Mucosa of gallbladder (tissue), 1 donor: ENCODE results near the gene MRM2. TPM values are rescaled to one million over a fixed set of nuclear protein-coding genes. Genes with fewer than 3 reads are reported as not detected.
A peak's percentile ranks its signal among the peaks of the same experiment; 100 is the strongest.
"Not testable (repeated sequence)": the region's sequence is repeated elsewhere in the genome, so short reads cannot be mapped to it uniquely, and the experiment has no call there.

Source experiments
- DNase-seq: peaks from one replicate; pipeline ENCODE4 v3.0.0-alpha.2; 2020; ENCODE audit warnings: low spot score
- total RNA-seq: library from RNA; stranded (reverse); gene quantifications from one replicate; pipeline ENCODE4 v1.2.1, GENCODE V29; 2021
- donor health status: DM: no; HTN: no; CAD: no.

The MRM2 gene
- total RNA-seq: 21.4 TPM

GRCh38 chr7:2241580-2242540 is at the start of gene MRM2, which contains the start of gene NUDT1:
TSS of gene MRM2 (minus strand) at chr7:2242205. CDS start at chr7:2242169, 36 bp downstream.
TSS of gene NUDT1 (plus strand) at chr7:2242226. CDS start at chr7:2244575, 2,349 bp downstream.
- peak; percentile 74 for DNase-seq

- DNase-seq: no peak
These were observed 48.9 kb upstream of the MRM2 start for GRCh38 chr7:2290877-2291276.

- no peak for DNase-seq
These were observed 47.6 kb upstream of the MRM2 start for GRCh38 chr7:2289621-2290020.

- DNase-seq: no peak
These were observed 47.1 kb upstream of the MRM2 start for GRCh38 chr7:2289111-2289586.

- no peak for DNase-seq
These were observed 46.5 kb upstream of the MRM2 start for GRCh38 chr7:2288503-2288902.

- DNase-seq: no peak
These were observed 45.7 kb upstream of the MRM2 start for GRCh38 chr7:2287745-2288144.

GRCh38 chr7:2283074-2283473 is 41.1 kb upstream of the MRM2 start:
- no peak for DNase-seq

- no peak for DNase-seq
These were observed 40.3 kb upstream of the MRM2 start for GRCh38 chr7:2282185-2282751.

- peak; percentile 42 for DNase-seq
These were observed 39.5 kb upstream of the MRM2 start for GRCh38 chr7:2281541-2281940.

GRCh38 chr7:2280424-2280823 is 38.4 kb upstream of the MRM2 start:
- DNase-seq: no peak

- no peak for DNase-seq
These were observed 37.9 kb upstream of the MRM2 start for GRCh38 chr7:2279896-2280295.

GRCh38 chr7:2278026-2278425 is 36.0 kb upstream of the MRM2 start:
- no peak for DNase-seq

GRCh38 chr7:2276107-2276506 is 34.1 kb upstream of the MRM2 start:
- no peak for DNase-seq

- DNase-seq: no peak
These were observed 33.1 kb upstream of the MRM2 start for GRCh38 chr7:2275101-2275500.

GRCh38 chr7:2274666-2275065 is 32.7 kb upstream of the MRM2 start:
- no peak for DNase-seq

GRCh38 chr7:2273866-2274265 is 31.9 kb upstream of the MRM2 start:
- no peak for DNase-seq

- DNase-seq: no peak
These were observed 30.0 kb upstream of the MRM2 start for GRCh38 chr7:2272031-2272430.

- DNase-seq: no peak
These were observed 29.4 kb upstream of the MRM2 start for GRCh38 chr7:2271273-2272026.

GRCh38 chr7:2270495-2270894 is 28.5 kb upstream of the MRM2 start:
- no peak for DNase-seq

GRCh38 chr7:2269991-2270460 is 28.0 kb upstream of the MRM2 start:
- no peak for DNase-seq

GRCh38 chr7:2269089-2269990 is 27.3 kb upstream of the MRM2 start:
- DNase-seq: not testable (repeated sequence)
